Mesendoderm (in vitro differentiated cells): ENCODE data around the gene RASEF.
A peak's percentile ranks its signal among the peaks of the same experiment; 100 is the strongest.

ENCODE experiments used
- DNase-seq: peaks from one replicate; pipeline ENCODE4 v3.0.0; 2013
- H2AK5ac ChIP-seq: 2 replicates; pipeline ENCODE4 v1.6.1; 2013; ENCODE audit warnings: low read length, inconsistent platforms
- H2BK120ac ChIP-seq: 2 replicates; pipeline ENCODE4 v1.6.1; 2013; ENCODE audit warnings: low read depth, mild to moderate bottlenecking, low read length, moderate library complexity, mixed read lengths
- H2BK15ac ChIP-seq: replicated peaks from 2 replicates; pipeline ENCODE4 v1.6.1; 2013; ENCODE audit warnings: low read depth, mild to moderate bottlenecking, moderate library complexity
- H2BK5ac ChIP-seq: 2 replicates; pipeline ENCODE4 v1.6.1; 2013; ENCODE audit warnings: low read length, inconsistent platforms
- H3K18ac ChIP-seq: 2 replicates; pipeline ENCODE4 v1.6.1; 2013; ENCODE audit warnings: mild to moderate bottlenecking, low read length, mixed read lengths
- H3K23ac ChIP-seq: one replicate; pipeline ENCODE4 v1.6.1; 2013; ENCODE audit warnings: low read length
- H3K27ac ChIP-seq: 2 replicates; pipeline ENCODE4 v1.5.1; 2013; ENCODE audit warnings: low read depth, mild to moderate bottlenecking, inconsistent platforms, low read length, moderate library complexity
- H3K27me3 ChIP-seq: 2 replicates; pipeline ENCODE4 v1.6.1; 2013; ENCODE audit warnings: low read length, control low read depth, mild to moderate bottlenecking, inconsistent platforms; ENCODE audit not compliant: insufficient read depth, poor library complexity
- H3K36me3 ChIP-seq: 2 replicates; pipeline ENCODE4 v1.6.1; 2013; ENCODE audit warnings: low read length, inconsistent platforms; ENCODE audit not compliant: control insufficient read depth, insufficient read depth
- H3K4ac ChIP-seq: one replicate; pipeline ENCODE4 v1.6.1; 2013; ENCODE audit warnings: low read depth, mild to moderate bottlenecking, low read length, moderate library complexity
- H3K4me1 ChIP-seq: 2 replicates; pipeline ENCODE4 v1.6.1; 2013; ENCODE audit warnings: low read depth, low read length, inconsistent platforms; ENCODE audit not compliant: control insufficient read depth
- H3K4me2 ChIP-seq: 2 replicates; pipeline ENCODE4 v1.6.1; 2013; ENCODE audit warnings: low read length
- H3K4me3 ChIP-seq: 2 replicates; pipeline ENCODE4 v1.5.1; 2013; ENCODE audit warnings: mild to moderate bottlenecking, low read length
- H3K56ac ChIP-seq: one replicate; pipeline ENCODE4 v1.6.1; 2013; ENCODE audit warnings: low read length
- H3K79me1 ChIP-seq: 2 replicates; pipeline ENCODE4 v1.6.1; 2013; ENCODE audit warnings: low read length, inconsistent platforms
- H3K79me2 ChIP-seq: 2 replicates; pipeline ENCODE4 v1.6.1; 2013; ENCODE audit warnings: mild to moderate bottlenecking, low read length; ENCODE audit not compliant: control insufficient read depth, insufficient read depth
- H3K9ac ChIP-seq: 2 replicates; pipeline ENCODE4 v1.6.1; 2013; ENCODE audit warnings: low read length, inconsistent platforms
- H4K5ac ChIP-seq: one replicate; pipeline ENCODE4 v1.6.1; 2013; ENCODE audit warnings: low read length
- H4K8ac ChIP-seq: one replicate; pipeline ENCODE4 v1.6.1; 2013; ENCODE audit warnings: low read depth, mild to moderate bottlenecking, control low read depth, low read length, moderate library complexity
- WGBS: extraction: QIAGEN DNeasy Blood & Tissue Kit; methylation state at CpG from one replicate; pipeline ENCODE4 v1.1.7; 2013; ENCODE audit warnings: low lambda C conversion rate, missing lambda C conversion rate; ENCODE audit not compliant: insufficient coverage; ENCODE audit errors: extremely low coverage; 5-methylcytosine and 5-hydroxymethylcytosine counted together

Gene RASEF

DNA sequence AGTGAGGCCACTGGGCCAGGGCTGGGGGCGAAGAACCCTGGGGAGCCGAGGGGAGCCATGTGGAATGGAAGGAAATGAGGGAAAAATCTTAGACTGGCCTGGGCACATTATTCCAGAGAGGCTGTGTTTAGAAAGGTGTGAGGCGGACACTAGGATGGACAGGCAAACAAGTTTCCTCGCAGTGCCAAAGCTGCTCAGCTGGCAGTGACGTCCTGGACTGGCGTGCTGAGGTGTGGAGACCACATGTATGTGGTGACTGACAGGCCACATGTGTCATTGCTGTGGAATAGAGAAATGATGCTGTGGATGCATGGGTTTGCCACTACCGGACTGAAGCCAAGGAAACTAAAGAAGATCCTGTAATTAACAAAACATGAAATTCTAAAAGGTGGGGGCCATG, 42.6 kb downstream of the RASEF start:
- Histone ChIP-seq H3K27ac (no peak overlapping the region), H3K4me2 (no peak overlapping the region), H3K36me3 (no peaks in the 10 kb centered on the region), H3K18ac (no peak overlapping the region), H3K56ac (no peak overlapping the region), H2BK5ac (no peak overlapping the region), H3K23ac (no peak overlapping the region), H2BK15ac (no peak overlapping the region), H3K79me2 (no peaks in the 10 kb centered on the region), H2AK5ac (no peak overlapping the region), H3K4me3 (no peak overlapping the region), H3K79me1 (no peaks in the 10 kb centered on the region), H3K9ac (no peak overlapping the region), H4K8ac (no peak overlapping the region), H4K5ac (no peak overlapping the region), H3K4ac (no peak overlapping the region), H3K4me1 (no peaks in the 10 kb centered on the region), H2BK120ac (no peak overlapping the region), H3K27me3 (no peaks in the 10 kb centered on the region)
- DNase-seq: no peak
- WGBS: no CpG with 5 or more reads among the region's 7 CpGs

DNA sequence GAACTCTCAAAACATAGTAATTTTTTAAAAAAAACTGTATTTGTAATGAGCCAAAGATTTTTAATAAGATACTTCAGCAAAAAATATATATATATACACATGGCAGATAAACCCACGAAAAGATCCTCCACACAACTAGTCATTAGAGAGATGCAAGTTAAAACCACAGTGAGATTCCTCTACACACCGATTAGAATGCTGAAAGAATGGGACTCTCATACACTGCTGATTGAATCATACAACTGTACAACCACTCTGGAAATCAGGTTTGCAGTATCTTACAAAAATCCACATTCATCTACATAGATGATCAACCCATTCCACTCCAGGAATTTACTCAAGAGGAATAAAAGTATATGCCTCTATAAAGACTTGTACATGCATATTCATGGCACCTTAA, 43.7 kb downstream of the RASEF start:
- H2BK5ac ChIP-seq: no peak overlapping the region
- no peak overlapping the region for H2BK120ac ChIP-seq
- no peaks in the 10 kb centered on the region for H3K36me3 ChIP-seq
- H3K4me2 ChIP-seq: no peak overlapping the region
- no peak overlapping the region for H3K23ac ChIP-seq
- H3K79me2 ChIP-seq: no peaks in the 10 kb centered on the region
- WGBS: no CpG with 5 or more reads among the region's 2 CpGs
- no peaks in the 10 kb centered on the region for H3K79me1 ChIP-seq
- H4K5ac ChIP-seq: no peak overlapping the region
- H3K27ac ChIP-seq: no peak overlapping the region
- no peaks in the 10 kb centered on the region for H3K27me3 ChIP-seq
- no peaks in the 10 kb centered on the region for H3K4me1 ChIP-seq
- no peak for DNase-seq
- H2AK5ac ChIP-seq: no peak overlapping the region
- no peak overlapping the region for H3K56ac ChIP-seq
- no peak overlapping the region for H3K4me3 ChIP-seq
- H3K4ac ChIP-seq: no peak overlapping the region
- H4K8ac ChIP-seq: no peak overlapping the region
- no peak overlapping the region for H3K18ac ChIP-seq
- H2BK15ac ChIP-seq: no peak overlapping the region
- no peak overlapping the region for H3K9ac ChIP-seq

DNA sequence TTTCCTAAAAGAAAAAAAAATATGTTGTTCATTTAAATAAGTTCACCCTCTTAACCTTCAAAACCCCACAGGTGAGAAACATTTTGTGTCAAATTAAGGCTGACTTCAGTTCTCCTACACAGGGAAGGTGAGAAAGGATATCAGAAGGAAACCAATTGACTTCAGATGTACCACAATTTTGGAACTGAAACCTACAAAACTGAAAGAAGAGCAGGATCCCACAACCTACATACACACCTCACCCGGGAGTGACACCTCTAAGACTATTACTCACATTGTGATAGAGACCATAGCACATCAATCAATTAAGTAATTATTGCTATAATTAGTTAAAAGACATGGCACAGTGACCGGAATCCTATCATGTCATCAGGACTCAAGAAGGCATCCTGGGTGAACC, 47.0 kb downstream of the RASEF start:
- Histone ChIP-seq H3K27ac (no peak overlapping the region), H3K79me2 (no peaks in the 10 kb centered on the region), H3K4ac (no peak overlapping the region), H2AK5ac (no peak overlapping the region), H4K8ac (no peak overlapping the region), H3K4me2 (no peak overlapping the region), H3K23ac (no peak overlapping the region), H3K36me3 (no peaks in the 10 kb centered on the region), H2BK5ac (no peak overlapping the region), H3K56ac (no peak overlapping the region), H3K9ac (no peak overlapping the region), H3K79me1 (no peaks in the 10 kb centered on the region), H3K18ac (no peak overlapping the region), H2BK15ac (no peak overlapping the region), H3K27me3 (no peaks in the 10 kb centered on the region), H3K4me3 (no peak overlapping the region), H4K5ac (no peak overlapping the region), H2BK120ac (peak overlapping the region; percentile 88), H3K4me1 (no peaks in the 10 kb centered on the region)
- no peak for DNase-seq
- no CpG with 5 or more reads among the region's 2 CpGs for WGBS

DNA sequence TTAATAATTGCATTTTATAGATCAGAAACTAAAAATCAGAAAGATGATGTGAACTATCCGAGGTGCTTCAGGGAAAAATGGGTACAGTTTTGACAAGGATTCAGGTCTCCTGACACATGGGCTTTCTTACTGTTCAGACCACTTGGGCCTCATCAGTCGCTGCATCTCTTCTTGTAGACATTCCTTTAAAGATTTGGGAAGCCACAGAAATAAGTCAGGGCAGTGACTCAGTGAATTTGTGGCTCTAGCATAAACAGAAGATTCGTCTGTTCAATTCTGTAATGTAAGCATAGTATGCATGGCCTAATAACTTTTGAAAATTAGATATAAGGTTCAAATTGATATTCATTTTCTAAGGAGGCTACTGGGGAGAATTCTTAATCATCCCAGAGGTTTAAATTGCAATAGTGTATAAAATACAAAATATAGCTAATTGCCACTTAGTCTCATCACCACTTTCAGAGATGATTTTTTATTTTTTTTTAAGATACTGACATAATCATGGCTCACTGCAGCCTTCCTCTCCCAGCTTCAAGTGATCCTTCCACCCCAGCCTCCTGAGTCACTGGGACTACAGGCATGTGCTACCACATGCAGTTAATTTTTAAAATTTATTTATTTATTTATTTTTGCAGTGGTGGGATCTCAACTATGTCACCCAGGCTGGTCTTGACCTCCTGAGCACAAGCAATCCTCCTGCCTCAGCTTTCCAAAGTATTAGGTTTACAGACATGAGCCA, 48.9 kb downstream of the RASEF start:
- H3K4me3 ChIP-seq: no peak overlapping the region
- H3K4ac ChIP-seq: no peak overlapping the region
- H3K79me2 ChIP-seq: no peaks in the 10 kb centered on the region
- H4K8ac ChIP-seq: no peak overlapping the region
- H4K5ac ChIP-seq: no peak overlapping the region
- H3K79me1 ChIP-seq: no peaks in the 10 kb centered on the region
- no peak overlapping the region for H2BK120ac ChIP-seq
- H3K4me2 ChIP-seq: no peak overlapping the region
- no peak overlapping the region for H3K18ac ChIP-seq
- no peak for DNase-seq
- H3K27ac ChIP-seq: no peak overlapping the region
- H3K9ac ChIP-seq: no peak overlapping the region
- H3K36me3 ChIP-seq: no peaks in the 10 kb centered on the region
- H3K27me3 ChIP-seq: no peaks in the 10 kb centered on the region
- no peak overlapping the region for H3K56ac ChIP-seq
- WGBS: no CpG with 5 or more reads among the region's 3 CpGs
- no peak overlapping the region for H2BK5ac ChIP-seq
- H2AK5ac ChIP-seq: no peak overlapping the region
- no peaks in the 10 kb centered on the region for H3K4me1 ChIP-seq
- H2BK15ac ChIP-seq: no peak overlapping the region
- H3K23ac ChIP-seq: no peak overlapping the region

DNA sequence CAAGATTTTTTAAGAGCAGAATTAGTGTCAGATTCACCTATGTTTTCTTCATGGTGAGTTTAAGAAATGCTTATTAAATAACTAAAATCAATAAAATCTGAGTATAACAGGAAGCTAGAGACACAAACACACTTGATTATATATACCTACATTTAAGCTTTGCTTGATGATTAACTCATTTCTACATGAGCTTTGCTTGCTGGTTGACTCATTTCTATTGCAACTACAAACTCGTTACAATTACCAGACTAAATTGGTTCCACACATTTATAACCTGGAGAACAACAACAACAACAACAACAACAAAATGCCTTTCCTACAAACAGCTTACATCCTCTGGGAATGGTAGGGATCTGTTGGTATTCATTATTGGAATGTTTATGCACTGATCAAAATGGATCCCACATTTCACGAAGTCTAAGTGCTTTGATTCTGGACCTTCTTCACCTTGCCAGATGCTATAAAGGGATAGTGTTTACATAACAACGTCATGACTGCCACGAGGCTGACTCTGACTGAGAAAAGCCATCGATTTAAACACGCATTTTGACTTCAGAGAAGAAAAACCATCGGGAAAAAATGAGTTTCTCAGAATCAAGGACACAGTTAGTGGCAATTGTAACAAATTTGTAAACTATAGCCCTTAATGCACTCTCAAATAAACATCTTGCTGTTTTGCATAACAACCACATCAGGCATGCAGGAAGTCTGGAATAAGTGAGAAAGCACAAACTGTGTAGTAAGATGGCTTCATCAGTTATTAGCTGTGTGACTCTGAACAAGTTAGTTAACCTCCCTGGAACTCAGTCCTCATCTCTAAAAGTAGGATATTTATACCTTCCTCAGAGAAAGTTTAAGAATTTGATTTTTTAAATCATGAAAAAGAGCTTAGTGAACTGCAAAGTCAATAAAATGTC, 49.8 kb downstream of the RASEF start:
- no peaks in the 10 kb centered on the region for H3K4me1 ChIP-seq
- no peak overlapping the region for H3K9ac ChIP-seq
- no peak overlapping the region for H3K4ac ChIP-seq
- H3K56ac ChIP-seq: no peak overlapping the region
- H2BK15ac ChIP-seq: no peak overlapping the region
- H3K79me1 ChIP-seq: no peaks in the 10 kb centered on the region
- no peaks in the 10 kb centered on the region for H3K27me3 ChIP-seq
- no peak overlapping the region for H3K27ac ChIP-seq
- H3K79me2 ChIP-seq: no peaks in the 10 kb centered on the region
- DNase-seq: no peak
- no peak overlapping the region for H4K5ac ChIP-seq
- no peak overlapping the region for H2BK5ac ChIP-seq
- H2BK120ac ChIP-seq: no peak overlapping the region
- H3K18ac ChIP-seq: no peak overlapping the region
- WGBS: no CpG with 5 or more reads among the region's 7 CpGs
- no peak overlapping the region for H3K4me2 ChIP-seq
- no peak overlapping the region for H2AK5ac ChIP-seq
- H3K23ac ChIP-seq: no peak overlapping the region
- no peak overlapping the region for H4K8ac ChIP-seq
- no peak overlapping the region for H3K4me3 ChIP-seq
- H3K36me3 ChIP-seq: no peaks in the 10 kb centered on the region
